ENCODE results near the gene MAST2. TPM values are rescaled to one million over a fixed set of nuclear protein-coding genes. Genes with fewer than 3 reads are reported as not detected.

Gene MAST2
- total RNA-seq, 4 donors from 2014 or later: 44.9 to 78.3 (median 68.5) TPM

DNA sequence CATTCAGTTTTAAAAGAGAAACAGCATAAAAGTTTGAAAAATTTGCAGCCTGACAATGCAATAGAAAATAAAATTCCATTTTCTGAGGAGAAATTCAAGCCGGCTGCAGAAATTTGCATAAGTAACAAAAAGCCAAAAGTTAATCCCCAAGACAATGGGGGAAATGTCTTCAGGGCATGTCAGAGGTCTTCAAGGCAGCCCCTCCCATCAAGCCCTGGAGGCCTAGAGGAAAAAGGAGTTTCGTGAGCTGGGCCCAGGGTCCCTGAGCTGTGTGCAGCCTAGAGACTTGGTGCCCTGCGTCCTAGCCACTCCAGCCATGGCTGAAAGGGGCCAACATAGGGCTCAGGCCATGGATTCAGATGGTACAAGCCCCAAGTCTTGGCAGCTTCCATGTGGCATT, 254.4 kb downstream of the MAST2 start:
- TF ChIP-seq POLR2A (IDR thresholded peaks at IDR 0.05; ENCODE audit: low read depth): no peak
- TF ChIP-seq, protein P1, sequence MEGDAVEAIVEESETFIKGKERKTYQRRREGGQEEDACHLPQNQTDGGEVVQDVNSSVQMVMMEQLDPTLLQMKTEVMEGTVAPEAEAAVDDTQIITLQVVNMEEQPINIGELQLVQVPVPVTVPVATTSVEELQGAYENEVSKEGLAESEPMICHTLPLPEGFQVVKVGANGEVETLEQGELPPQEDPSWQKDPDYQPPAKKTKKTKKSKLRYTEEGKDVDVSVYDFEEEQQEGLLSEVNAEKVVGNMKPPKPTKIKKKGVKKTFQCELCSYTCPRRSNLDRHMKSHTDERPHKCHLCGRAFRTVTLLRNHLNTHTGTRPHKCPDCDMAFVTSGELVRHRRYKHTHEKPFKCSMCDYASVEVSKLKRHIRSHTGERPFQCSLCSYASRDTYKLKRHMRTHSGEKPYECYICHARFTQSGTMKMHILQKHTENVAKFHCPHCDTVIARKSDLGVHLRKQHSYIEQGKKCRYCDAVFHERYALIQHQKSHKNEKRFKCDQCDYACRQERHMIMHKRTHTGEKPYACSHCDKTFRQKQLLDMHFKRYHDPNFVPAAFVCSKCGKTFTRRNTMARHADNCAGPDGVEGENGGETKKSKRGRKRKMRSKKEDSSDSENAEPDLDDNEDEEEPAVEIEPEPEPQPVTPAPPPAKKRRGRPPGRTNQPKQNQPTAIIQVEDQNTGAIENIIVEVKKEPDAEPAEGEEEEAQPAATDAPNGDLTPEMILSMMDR (IDR thresholded peaks at IDR 0.05): no peak
- no peak for TF ChIP-seq POLR2AphosphoS5 (IDR thresholded peaks at IDR 0.05)
- no peak for TF ChIP-seq EP300 (IDR thresholded peaks at IDR 0.05)
- WGBS: 94% methylated on average over 2 of the region's 3 CpGs
- no peak overlapping the region for H3K4me3 ChIP-seq

GRCh38 chr1:46058936-46059335, 255.5 kb downstream of the MAST2 start:
- no peak for DNase-seq (ENCODE audit: extremely low spot score)
- 97% methylated on average over 5 of the region's 5 CpGs for WGBS
- no peaks in the 10 kb centered on the region for H3K4me1 ChIP-seq

More for the DNA sequence above, 254.4 kb downstream of the MAST2 start:
- no peaks in the 10 kb centered on the region for H3K27me3 ChIP-seq
- no peak overlapping the region for H3K27ac ChIP-seq (replicated peaks in 1 of 4)
- no peaks in the 10 kb centered on the region for H3K4me1 ChIP-seq
- no peak for DNase-seq (ENCODE audit: extremely low spot score)
- H3K9me3 ChIP-seq: no peaks in the 10 kb centered on the region
- intact Hi-C loops (cut with DNase I): no loop called here
- peaks cover 0 to 93% (median 25%) of the 10 kb centered on the region in 4 donors for H3K36me3 ChIP-seq

GRCh38 chr1:46061146-46061545, 257.7 kb downstream of the MAST2 start:
- H3K9me3 ChIP-seq: no peaks in the 10 kb centered on the region
- no peak overlapping the region for H3K4me3 ChIP-seq
- intact Hi-C loops (cut with DNase I): no loop called here
- DNase-seq (ENCODE audit: extremely low spot score): no peak
- H3K36me3 ChIP-seq: peaks cover 0 to 85% (median 23%) of the 10 kb centered on the region in 4 donors
- TF ChIP-seq POLR2A (IDR thresholded peaks at IDR 0.05; ENCODE audit: low read depth) (no peak), POLR2AphosphoS5 (IDR thresholded peaks at IDR 0.05) (no peak), EP300 (IDR thresholded peaks at IDR 0.05) (no peak)
- TF ChIP-seq, protein P1 (IDR thresholded peaks at IDR 0.05): no peak
- no peak overlapping the region for H3K27ac ChIP-seq (replicated peaks in 1 of 4)
- H3K27me3 ChIP-seq: no peaks in the 10 kb centered on the region
- peaks cover 0 to 5% (median 0%) of the 10 kb centered on the region in 4 donors for H3K4me1 ChIP-seq
- WGBS: 81% methylated on average over 3 of the region's 3 CpGs

More at GRCh38 chr1:46058936-46059335, 255.5 kb downstream of the MAST2 start:
- Histone ChIP-seq H3K27ac (replicated peaks in 1 of 4) (no peak overlapping the region), H3K4me3 (no peak overlapping the region), H3K27me3 (no peaks in the 10 kb centered on the region), H3K9me3 (no peaks in the 10 kb centered on the region), H3K36me3 (peaks cover 0 to 95% (median 25%) of the 10 kb centered on the region in 4 donors)
- intact Hi-C loops (cut with DNase I): no loop called here
- TF ChIP-seq, protein P1 (IDR thresholded peaks at IDR 0.05): no peak
- TF ChIP-seq EP300 (IDR thresholded peaks at IDR 0.05) (no peak), POLR2A (IDR thresholded peaks at IDR 0.05; ENCODE audit: low read depth) (no peak), POLR2AphosphoS5 (IDR thresholded peaks at IDR 0.05) (no peak)

GRCh38 chr1:46062651-46063319, 259.4 kb downstream of the MAST2 start:
- intact Hi-C loops (cut with DNase I): no loop called here
- Histone ChIP-seq H3K9me3 (no peaks in the 10 kb centered on the region), H3K4me1 (peaks cover 0 to 5% (median 0%) of the 10 kb centered on the region in 4 donors), H3K36me3 (peaks cover 0 to 73% (median 22%) of the 10 kb centered on the region in 4 donors), H3K27me3 (no peaks in the 10 kb centered on the region), H3K27ac (replicated peaks in 1 of 4) (no peak overlapping the region), H3K4me3 (no peak overlapping the region)
- 95% methylated on average over 4 of the region's 4 CpGs for WGBS
- DNase-seq (ENCODE audit: extremely low spot score): no peak
- TF ChIP-seq EP300 (IDR thresholded peaks at IDR 0.05): no peak
- TF ChIP-seq POLR2AphosphoS5 (IDR thresholded peaks at IDR 0.05): no peak
- TF ChIP-seq POLR2A (IDR thresholded peaks at IDR 0.05; ENCODE audit: low read depth): no peak
- TF ChIP-seq, protein P1 (IDR thresholded peaks at IDR 0.05): no peak

All from esophagus muscularis mucosa (tissue), 4 donors.